H1 (cell line): ENCODE measurements around the gene TPM1. TPM values are rescaled to one million over a fixed set of nuclear protein-coding genes. Genes with fewer than 3 reads are reported as not detected.

Source experiments
- CTCF ChIA-PET: fragments of 300-600 bp; sonication (Branson Sonifier 250); formaldehyde crosslinking; loops from one replicate; lab custom pipeline; 2021; ENCODE audit not compliant: partially characterized antibody; lab: Charles Lee
- POLR2A ChIA-PET: fragments of 300-600 bp; sonication (Branson Sonifier 250); formaldehyde crosslinking; loops from one replicate; lab custom pipeline; 2021; ENCODE audit warnings: inconsistent platforms; ENCODE audit not compliant: partially characterized antibody; lab: Charles Lee
- DNase-seq, 2 experiments: peaks; one replicate each; pipeline versions ENCODE4 v3.0.0 to v3.0.0-alpha.2; 2010 to 2022; ENCODE audit warnings: low spot score in 2 of 2, low read depth in 1 of 2, mixed read lengths in 1 of 2
- FAIRE-seq: peaks from 2 replicates; lab custom pipeline; 2011; peaks lifted over from hg19 to GRCh38; lab: Jason Lieb, UNC
- H2AFZ ChIP-seq: 2 replicates; pipeline ENCODE4 v1.8.1; 2012; ENCODE audit warnings: low read length, inconsistent platforms
- H2AK5ac ChIP-seq: 2 replicates; pipeline ENCODE4 v1.6.1; 2013; ENCODE audit warnings: low read depth, low read length
- H2BK120ac ChIP-seq: replicated peaks from 2 replicates; pipeline ENCODE3; 2013; ENCODE audit warnings: low read depth, low read length, inconsistent platforms
- H2BK12ac ChIP-seq: 2 replicates; pipeline ENCODE4 v1.6.1; 2013; ENCODE audit warnings: low read depth, low read length
- H2BK15ac ChIP-seq: 2 replicates; pipeline ENCODE4 v1.6.1; 2013; ENCODE audit warnings: low read length
- H2BK20ac ChIP-seq: 2 replicates; pipeline ENCODE4 v1.6.1; 2013; ENCODE audit warnings: low read length
- H2BK5ac ChIP-seq: 2 replicates; pipeline ENCODE4 v1.6.1; 2013; ENCODE audit warnings: low read depth, low read length
- H3K14ac ChIP-seq: 2 replicates; pipeline ENCODE4 v1.6.1; 2013; ENCODE audit warnings: inconsistent platforms; ENCODE audit not compliant: insufficient read length
- H3K18ac ChIP-seq: 2 replicates; pipeline ENCODE4 v1.6.1; 2013; ENCODE audit warnings: low read length; ENCODE audit errors: extremely low read depth
- H3K23ac ChIP-seq: 2 replicates; pipeline ENCODE4 v1.6.1; 2013; ENCODE audit warnings: inconsistent platforms; ENCODE audit not compliant: insufficient read length
- H3K23me2 ChIP-seq: 2 replicates; pipeline ENCODE4 v1.6.1; 2013; ENCODE audit warnings: low read depth, low read length
- H3K27ac ChIP-seq: 2 replicates; pipeline ENCODE4 v1.6.1; 2011; ENCODE audit warnings: low read depth, low read length, inconsistent platforms
- H3K27me3 ChIP-seq, 4 experiments: replicated peaks in 1 of 4; 1 replicate in 1 of 4; 2 replicates in 3 of 4; pipeline versions ENCODE4 v1.6.1 to v1.8.1; 2011 to 2013; ENCODE audit warnings: low read length in 3 of 4, mild to moderate bottlenecking in 3 of 4, inconsistent platforms in 2 of 4, mixed read lengths in 2 of 4, moderate library complexity in 1 of 4; ENCODE audit not compliant: control insufficient read depth in 3 of 4, insufficient read depth in 3 of 4; ENCODE audit errors: extremely low read depth in 1 of 4
- H3K36me3 ChIP-seq, 4 experiments: 2 replicates each; pipeline versions ENCODE4 v1.6.1 to v1.8.1; 2011 to 2013; ENCODE audit warnings: mild to moderate bottlenecking in 4 of 4, low read length in 3 of 4, moderate library complexity in 2 of 4, control low read depth in 1 of 4, inconsistent platforms in 1 of 4; ENCODE audit not compliant: insufficient read depth in 4 of 4, control insufficient read depth in 2 of 4
- H3K4ac ChIP-seq: replicated peaks from 2 replicates; pipeline ENCODE3; 2013; ENCODE audit warnings: low read length, low read depth, mixed read lengths, inconsistent platforms; ENCODE audit not compliant: insufficient read length
- H3K4me1 ChIP-seq, 4 experiments: replicated peaks in 1 of 4; 1 replicate in 1 of 4; 2 replicates in 3 of 4; pipeline versions ENCODE4 v1.6.1 to v1.8.1; 2011 to 2013; ENCODE audit warnings: low read length in 3 of 4, inconsistent platforms in 2 of 4, mixed read lengths in 1 of 4; ENCODE audit not compliant: insufficient read depth in 4 of 4, control insufficient read depth in 3 of 4
- H3K4me2 ChIP-seq, 2 experiments: 2 replicates each; pipeline versions ENCODE4 v1.6.1 to v1.8.1; 2011 to 2013; ENCODE audit warnings: low read depth in 2 of 2, low read length in 2 of 2, control low read depth in 1 of 2, inconsistent platforms in 1 of 2, mild to moderate bottlenecking in 1 of 2; ENCODE audit not compliant: insufficient read depth in 1 of 2
- H3K4me3 ChIP-seq, 4 experiments: fragments of 200-600, 300-600 bp in 1 of 4; sonication (generic), shearing (Covaris generic), sonication (Bioruptor Twin) in 1 of 4; 2 replicates each; pipeline versions ENCODE4 v1.5.1 to v1.8.1; 2011 to 2016; ENCODE audit warnings: low read length in 4 of 4, low read depth in 3 of 4, control low read depth in 2 of 4, inconsistent platforms in 2 of 4, mild to moderate bottlenecking in 2 of 4, mixed read lengths in 1 of 4, moderate library complexity in 1 of 4; ENCODE audit not compliant: insufficient read depth in 2 of 4; ENCODE audit errors: extremely low read depth in 1 of 4
- H3K56ac ChIP-seq: replicated peaks from 2 replicates; pipeline ENCODE3; 2013; ENCODE audit warnings: low read depth, mild to moderate bottlenecking, mixed read lengths, low read length, inconsistent platforms; ENCODE audit not compliant: insufficient read length
- H3K79me1 ChIP-seq: 2 replicates; pipeline ENCODE4 v1.6.1; 2013; ENCODE audit warnings: low read depth, low read length, control low read depth
- H3K79me2 ChIP-seq, 2 experiments: 2 replicates each; pipeline versions ENCODE4 v1.6.1 to v1.8.1; 2012 to 2013; ENCODE audit warnings: low read length in 2 of 2, mild to moderate bottlenecking in 2 of 2, inconsistent platforms in 1 of 2; ENCODE audit not compliant: insufficient read depth in 2 of 2, control insufficient read depth in 1 of 2
- H3K9ac ChIP-seq, 4 experiments: replicated peaks in 1 of 4; 1 replicate in 1 of 4; 2 replicates in 3 of 4; pipeline versions ENCODE4 v1.6.1 to v1.8.1; 2011 to 2013; ENCODE audit warnings: low read depth in 3 of 4, low read length in 3 of 4, control low read depth in 2 of 4, mild to moderate bottlenecking in 2 of 4, moderate library complexity in 2 of 4, inconsistent platforms in 1 of 4; ENCODE audit errors: extremely low read depth in 1 of 4
- H3K9me3 ChIP-seq, 2 experiments: 2 replicates each; pipeline versions ENCODE4 v1.6.1 to v1.8.1; 2012 to 2013; ENCODE audit warnings: mild to moderate bottlenecking in 2 of 2, moderate library complexity in 2 of 2, control low read depth in 1 of 2, inconsistent platforms in 1 of 2, low read depth in 1 of 2, low read length in 1 of 2, mixed read lengths in 1 of 2; ENCODE audit not compliant: insufficient read depth in 2 of 2
- H4K20me1 ChIP-seq, 2 experiments: replicated peaks in 1 of 2; 2 replicates each; pipeline versions ENCODE3 to v1.8.1; 2011 to 2013; ENCODE audit warnings: inconsistent platforms in 2 of 2, low read length in 2 of 2, mild to moderate bottlenecking in 1 of 2; ENCODE audit not compliant: insufficient read depth in 2 of 2, control insufficient read depth in 1 of 2
- H4K5ac ChIP-seq: 2 replicates; pipeline ENCODE4 v1.6.1; 2013; ENCODE audit warnings: low read length, low read depth, mixed read lengths, inconsistent platforms; ENCODE audit not compliant: insufficient read length
- H4K8ac ChIP-seq: 2 replicates; pipeline ENCODE4 v1.8.0; 2013; ENCODE audit warnings: mild to moderate bottlenecking, moderate library complexity, low read length, inconsistent platforms; ENCODE audit not compliant: insufficient read depth; ENCODE audit errors: extremely low read depth
- H4K91ac ChIP-seq: replicated peaks from 2 replicates; pipeline ENCODE3; 2013; ENCODE audit warnings: low read length, mixed read lengths, inconsistent platforms; ENCODE audit not compliant: insufficient read length
- ATF2 ChIP-seq: IDR thresholded peaks from 2 replicates; pipeline ENCODE4 v1.6.1; 2012; ENCODE audit warnings: low read length, inconsistent platforms
- EGR1 ChIP-seq: IDR thresholded peaks from 2 replicates; pipeline ENCODE4 v1.6.1; 2011; ENCODE audit warnings: low read depth, low read length, borderline replicate concordance
- EP300 ChIP-seq, 2 experiments: IDR thresholded peaks; 1 replicate in 1 of 2; 2 replicates in 1 of 2; pipeline ENCODE4 v1.6.1; 2011 to 2012; ENCODE audit warnings: low read depth in 2 of 2, low read length in 2 of 2, mild to moderate bottlenecking in 2 of 2, borderline replicate concordance in 1 of 2, inconsistent platforms in 1 of 2, moderate library complexity in 1 of 2
- EZH2 ChIP-seq: fragments of 200-600 bp; sonication (generic); IDR thresholded peaks from 2 replicates; pipeline ENCODE4 v1.7.1; 2012; ENCODE audit warnings: low read depth, mild to moderate bottlenecking, moderate library complexity, low read length, inconsistent platforms; ENCODE audit not compliant: severe bottlenecking
- FOSL1 ChIP-seq: IDR thresholded peaks from 2 replicates; pipeline ENCODE4 v1.6.1; 2011; ENCODE audit warnings: mild to moderate bottlenecking, low read depth, low read length, moderate library complexity; ENCODE audit not compliant: insufficient read depth
- KDM4A ChIP-seq: IDR thresholded peaks from one replicate; pipeline ENCODE4 v1.7.1; 2012; ENCODE audit warnings: low read depth, mild to moderate bottlenecking, moderate library complexity, low read length, inconsistent platforms; ENCODE audit not compliant: severe bottlenecking
- PHF8 ChIP-seq: fragments of 200-600 bp; sonication (generic); conservative IDR thresholded peaks from 2 replicates; pipeline ENCODE4 v1.7.1; 2012; ENCODE audit warnings: low read depth, mild to moderate bottlenecking, inconsistent platforms, low read length, moderate library complexity
- SP1 ChIP-seq: IDR thresholded peaks from 2 replicates; pipeline ENCODE4 v1.6.1; 2011; ENCODE audit warnings: low read depth, low read length
- YY1 ChIP-seq: IDR thresholded peaks from 2 replicates; pipeline ENCODE4 v1.6.1; 2011; ENCODE audit warnings: low read depth, mild to moderate bottlenecking, low read length
- WGBS, 2 experiments: shearing (Covaris generic) in 1 of 2; methylation state at CpG; one replicate each; pipeline versions ENCODE4 v1.1.6 to v1.1.7; 2013 to 2015; ENCODE audit warnings: low lambda C conversion rate in 2 of 2, mixed read lengths in 2 of 2, inconsistent platforms in 1 of 2, low coverage in 1 of 2, missing lambda C conversion rate in 1 of 2; ENCODE audit not compliant: insufficient replicate concordance in 2 of 2, insufficient coverage in 1 of 2, insufficient read length in 1 of 2; ENCODE audit errors: extremely low coverage in 1 of 2, missing lambda C conversion rate in 1 of 2; 5-methylcytosine and 5-hydroxymethylcytosine counted together
- polyA plus RNA-seq, 7 experiments: library from polyadenylated mRNA; depleted of rRNA in 3 of 7; stranded (reverse) in 5 of 7; unstranded in 2 of 7; fragments of >200 nt in 5 of 7; fragments of 200-250 nt in 2 of 7; gene quantifications; 1 replicate in 5 of 7; 2 replicates in 1 of 7; 4 replicates in 1 of 7; pipeline versions ENCODE4 v1.2.1 to v1.2.3, GENCODE V29; 2011 to 2013; ENCODE audit warnings: missing spikeins in 2 of 7, mixed read lengths in 2 of 7
- total RNA-seq: library from RNA; stranded (reverse); fragmentation: NEBNext Ultra II Directional; extraction: Animal tissue kit (Norgen Biotek cat#: 25700); gene quantifications from 2 replicates; pipeline ENCODE4 v1.2.1, GENCODE V29; 2021

Gene TPM1
- total and polyA plus RNA-seq, 2 of the 8 experiments (the other 6 are each of a cell fraction or from before 2014, with no cell fraction given) = 258 to 579 TPM

DNA sequence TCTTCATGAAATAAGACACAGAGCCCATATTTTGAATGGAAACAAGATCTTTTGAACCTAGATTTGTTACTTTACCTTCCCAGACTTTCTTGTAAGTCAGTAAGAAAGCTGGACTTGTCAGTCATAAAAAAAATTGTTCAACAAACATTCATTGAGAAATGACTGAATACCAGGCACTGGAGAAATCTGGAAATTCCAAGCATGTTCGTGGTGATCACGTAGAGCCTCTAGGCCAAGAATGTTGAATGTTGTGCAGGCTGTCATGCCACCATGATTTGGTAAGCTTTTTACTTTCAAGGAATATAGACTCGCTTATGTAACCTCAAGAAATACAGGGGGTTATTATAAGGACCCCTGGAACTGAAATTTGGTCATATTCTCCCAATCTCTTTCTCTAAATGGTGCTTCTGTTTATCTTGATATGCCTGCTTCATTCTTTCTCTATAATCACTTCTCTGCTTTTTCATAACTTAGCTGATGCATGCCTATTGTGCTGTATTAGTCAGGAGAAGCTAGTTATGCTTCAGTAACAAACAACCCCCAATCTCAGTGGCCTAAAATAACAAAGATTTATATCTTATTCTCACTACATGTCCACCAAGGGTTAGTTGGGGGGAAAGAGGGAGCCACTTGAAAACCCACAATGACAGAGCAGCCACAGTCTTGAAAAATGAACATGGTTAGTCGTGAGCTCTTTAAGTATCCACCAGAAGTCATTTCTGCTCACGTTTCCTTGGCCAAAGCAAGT, 3.4 kb upstream of the TPM1 start:
- ChIA-PET CTCF (interaction anchor here (0.6 to 3.6 kb wide), 6 partner anchors 9 to 281 kb away, joined by 3 to 16 read pairs (median 4); no protein-coding TSS in a partner anchor), POLR2A (interaction anchor here (2.3 to 30.9 kb wide), 5 partner anchors 6 to 50 kb away, joined by 9 to 635 read pairs (median 104); no protein-coding TSS in a partner anchor)
- no peak overlapping the region for H3K14ac ChIP-seq
- H4K8ac ChIP-seq = no peak overlapping the region
- H2AFZ ChIP-seq = no peak overlapping the region
- no peak overlapping the region for H3K27ac ChIP-seq
- WGBS, 2 experiments = 91% methylated on average over 5 of the region's 5 CpGs; no CpG with 5 or more reads in 1 of the 2 experiments
- DNase-seq (no peak), FAIRE-seq (no peak)
- peaks cover 1 to 4% of the 10 kb centered on the region in 2 experiments for H4K20me1 ChIP-seq
- no peak overlapping the region for H2BK20ac ChIP-seq
- no peaks in the 10 kb centered on the region for H3K79me1 ChIP-seq
- H2BK15ac ChIP-seq = no peak overlapping the region
- H4K91ac ChIP-seq = no peak overlapping the region
- H3K4me3 ChIP-seq = no peak overlapping the region
- H3K27me3 ChIP-seq = peaks cover 0 to 3% (median 0%) of the 10 kb centered on the region in 4 experiments; a peak in 2 of 7 replicates
- H2BK120ac ChIP-seq = no peak overlapping the region
- H3K9ac ChIP-seq = no peak overlapping the region
- H3K23me2 ChIP-seq = peaks cover 12% of the 10 kb centered on the region; the same call in 1 of the 2 replicates
- H2AK5ac ChIP-seq = no peak overlapping the region
- peak overlapping the region; percentile 0; the same call in 1 of the 2 replicates for H2BK12ac ChIP-seq
- H3K56ac ChIP-seq = no peak overlapping the region
- no peaks in the 10 kb centered on the region for H3K9me3 ChIP-seq
- H3K36me3 ChIP-seq = peaks cover 2 to 7% (median 4%) of the 10 kb centered on the region in 4 experiments; a peak in 6 of 8 replicates
- H3K18ac ChIP-seq = no peak overlapping the region
- no peak overlapping the region for H3K4me2 ChIP-seq
- peaks cover 0 to 15% of the 10 kb centered on the region in 2 experiments; a peak in 2 of 4 replicates for H3K79me2 ChIP-seq
- H3K4me1 ChIP-seq = peaks cover 2 to 20% (median 13%) of the 10 kb centered on the region in 4 experiments; a peak in 6 of 7 replicates
- H3K4ac ChIP-seq = no peak overlapping the region
- H2BK5ac ChIP-seq = no peak overlapping the region
- H4K5ac ChIP-seq = no peak overlapping the region
- no peak overlapping the region for H3K23ac ChIP-seq
- TF ChIP-seq SP1 = no peak
- TF ChIP-seq PHF8 = no peak
- TF ChIP-seq FOSL1 = no peak
- TF ChIP-seq EZH2 = no peak
- no peak for TF ChIP-seq ATF2
- no peak for TF ChIP-seq KDM4A
- TF ChIP-seq YY1 = no peak
- no peak for TF ChIP-seq EP300 (IDR thresholded peaks at IDR 0.05; ENCODE audit: borderline replicate concordance in 1 of 2, low read depth in 2 of 2, low read length in 2 of 2)
- no peak for TF ChIP-seq EGR1
